ENCODE results near the gene MCL1. TPM values are rescaled to one million over a fixed set of nuclear protein-coding genes. Genes with fewer than 3 reads are reported as not detected.

MCL1 gene
- total and polyA plus RNA-seq, 2 of the 13 experiments (the other 11 are each of a cell fraction or from before 2014, with no cell fraction given): 69.5 to 125 TPM

DNA sequence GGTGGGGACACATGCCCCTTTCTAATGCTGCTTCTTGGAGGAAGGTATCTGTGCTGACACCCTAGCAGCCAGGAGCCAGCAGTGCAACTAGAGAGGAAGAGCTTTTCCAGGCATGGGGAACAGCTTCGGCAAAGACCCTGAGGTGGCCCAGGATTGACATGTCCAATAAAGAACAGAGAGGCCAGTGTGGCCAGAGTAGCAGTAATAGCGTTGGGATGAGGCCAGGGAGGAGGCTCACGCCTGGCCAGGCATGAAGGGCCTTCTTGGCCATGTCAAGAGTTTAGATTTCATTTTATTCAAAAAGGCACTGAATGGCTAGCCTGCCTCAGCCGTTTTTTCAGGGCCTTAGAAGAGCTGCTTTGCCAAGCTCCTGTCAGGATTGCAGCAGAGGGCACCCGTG, 46.5 kb downstream of the MCL1 start (continued):
- no peak for TF ChIP-seq ZNF746 (CRISPR knock-in tag; IDR thresholded peaks at IDR 0.05)
- TF ChIP-seq ZSCAN30 (CRISPR knock-in tag; IDR thresholded peaks at IDR 0.05): no peak
- TF ChIP-seq HBP1 (CRISPR knock-in tag; IDR thresholded peaks at IDR 0.05; ENCODE audit: low read depth): no peak
- TF ChIP-seq ARNT2 (CRISPR knock-in tag; IDR thresholded peaks at IDR 0.05; ENCODE audit: low read depth): no peak
- no peak for TF ChIP-seq ATF7-NPFF (CRISPR knock-in tag; IDR thresholded peaks at IDR 0.05; ENCODE audit: low read depth)
- no peak for TF ChIP-seq CAMTA2 (CRISPR knock-in tag; IDR thresholded peaks at IDR 0.05; ENCODE audit: borderline replicate concordance)
- no peak for TF ChIP-seq ZSCAN21 (CRISPR knock-in tag; IDR thresholded peaks at IDR 0.05; ENCODE audit: borderline replicate concordance)
- TF ChIP-seq ZNF260 (CRISPR knock-in tag; IDR thresholded peaks at IDR 0.05; ENCODE audit: borderline replicate concordance, low read depth): no peak
- peak; percentile 47; the same call in 1 of the 2 replicates for TF ChIP-seq ZNF891 (CRISPR knock-in tag; IDR thresholded peaks at IDR 0.05)
- no peak for TF ChIP-seq PCBP1 (IDR thresholded peaks at IDR 0.05; ENCODE audit: borderline replicate concordance, low read depth, low read length)
- no peak for TF ChIP-seq ZNF430 (CRISPR knock-in tag; IDR thresholded peaks at IDR 0.05)
- no peak for TF ChIP-seq ZNF687 (CRISPR knock-in tag; IDR thresholded peaks at IDR 0.05)
- no peak for TF ChIP-seq ZKSCAN5 (CRISPR knock-in tag; IDR thresholded peaks at IDR 0.05)
- no peak for TF ChIP-seq KDM4B (CRISPR knock-in tag; IDR thresholded peaks at IDR 0.05)
- TF ChIP-seq HES4 (CRISPR knock-in tag; IDR thresholded peaks at IDR 0.05; ENCODE audit: borderline replicate concordance): no peak
- TF ChIP-seq ZNF552 (CRISPR knock-in tag; IDR thresholded peaks at IDR 0.05; ENCODE audit: borderline replicate concordance): no peak
- TF ChIP-seq ZNF782 (CRISPR knock-in tag; IDR thresholded peaks at IDR 0.05; ENCODE audit: borderline replicate concordance): no peak
- TF ChIP-seq ZNF737 (CRISPR knock-in tag; IDR thresholded peaks at IDR 0.05; ENCODE audit: borderline replicate concordance): 0 out of 2 replicates have a peak, but pooled peaks have one; percentile 5
- TF ChIP-seq HDAC1 (CRISPR knock-in tag; IDR thresholded peaks at IDR 0.05): no peak
- no peak for TF ChIP-seq ISL2 (CRISPR knock-in tag; IDR thresholded peaks at IDR 0.05)
- TF ChIP-seq, protein P1, sequence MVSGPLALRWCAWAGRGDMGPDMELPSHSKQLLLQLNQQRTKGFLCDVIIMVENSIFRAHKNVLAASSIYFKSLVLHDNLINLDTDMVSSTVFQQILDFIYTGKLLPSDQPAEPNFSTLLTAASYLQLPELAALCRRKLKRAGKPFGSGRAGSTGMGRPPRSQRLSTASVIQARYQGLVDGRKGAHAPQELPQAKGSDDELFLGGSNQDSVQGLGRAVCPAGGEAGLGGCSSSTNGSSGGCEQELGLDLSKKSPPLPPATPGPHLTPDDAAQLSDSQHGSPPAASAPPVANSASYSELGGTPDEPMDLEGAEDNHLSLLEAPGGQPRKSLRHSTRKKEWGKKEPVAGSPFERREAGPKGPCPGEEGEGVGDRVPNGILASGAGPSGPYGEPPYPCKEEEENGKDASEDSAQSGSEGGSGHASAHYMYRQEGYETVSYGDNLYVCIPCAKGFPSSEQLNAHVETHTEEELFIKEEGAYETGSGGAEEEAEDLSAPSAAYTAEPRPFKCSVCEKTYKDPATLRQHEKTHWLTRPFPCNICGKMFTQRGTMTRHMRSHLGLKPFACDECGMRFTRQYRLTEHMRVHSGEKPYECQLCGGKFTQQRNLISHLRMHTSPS (CRISPR knock-in tag; IDR thresholded peaks at IDR 0.05; ENCODE audit: low read depth): no peak
- TF ChIP-seq GPBP1L1 (CRISPR knock-in tag; IDR thresholded peaks at IDR 0.05): no peak
- no peak for TF ChIP-seq KAT8 (CRISPR knock-in tag; IDR thresholded peaks at IDR 0.05)
